HG02623 (cell line): ENCODE data around the gene C2orf76.
"Not testable (repeated sequence)": the region's sequence is repeated elsewhere in the genome, so short reads cannot be mapped to it uniquely, and the experiment has no call there.

Experiments
- ATAC-seq: cut with Tn5 transposase; IDR thresholded peaks from one replicate; pipeline ENCODE4 v1.9.1; 2021; ENCODE audit warnings: moderate library complexity; ENCODE audit not compliant: unreplicated experiment

C2orf76 gene

DNA sequence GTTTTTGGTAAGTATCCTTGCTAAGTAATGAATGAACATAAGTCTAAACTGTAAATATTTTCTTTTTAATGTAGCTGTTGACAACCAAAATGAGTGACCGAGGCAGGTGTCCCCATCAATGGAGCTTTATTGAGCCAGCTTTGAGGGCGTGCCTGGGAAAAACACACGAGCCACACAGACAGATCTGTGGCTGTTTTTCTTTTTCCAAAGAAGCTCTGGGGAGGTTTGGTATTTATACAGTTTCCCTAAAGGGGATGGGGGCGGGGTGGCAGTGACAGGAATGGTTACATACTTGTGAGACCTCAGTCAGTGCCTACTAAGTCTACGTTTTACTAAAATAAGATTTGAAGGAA, 11.3 kb upstream of the C2orf76 start:
- no peak for ATAC-seq

DNA sequence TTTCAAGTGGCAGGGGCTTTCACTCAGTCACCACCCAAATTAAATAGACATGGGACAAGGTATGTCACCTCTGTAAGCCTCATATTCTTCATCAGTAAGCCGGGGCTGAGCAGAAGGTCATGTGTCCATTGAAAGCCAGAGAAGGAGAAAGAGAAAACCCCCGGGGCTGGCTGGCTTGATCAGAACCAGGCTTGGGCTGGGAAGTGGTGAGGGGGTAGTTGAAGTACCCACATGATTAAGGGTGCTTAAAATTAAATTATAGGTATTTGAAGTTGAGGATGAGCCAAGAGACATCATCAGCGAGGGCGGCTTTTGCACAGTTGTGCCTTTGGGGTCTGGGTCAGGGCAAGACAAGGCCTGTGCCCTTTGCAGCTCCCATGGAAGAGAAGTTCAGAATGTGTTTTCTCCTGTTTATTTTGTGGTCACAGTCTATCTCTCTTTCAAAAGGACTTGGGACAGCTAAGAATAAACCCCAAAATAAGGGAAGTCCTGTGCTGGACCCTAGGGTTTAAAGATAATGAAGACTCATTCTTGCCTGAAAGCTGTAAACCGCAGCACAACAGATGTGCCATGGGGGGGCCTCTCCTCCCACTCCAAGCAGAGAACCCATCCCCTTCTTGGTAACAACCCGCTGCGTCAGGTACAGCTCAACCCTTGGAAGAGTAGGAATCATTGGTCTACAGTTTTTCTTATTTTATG, 10.8 kb upstream of the C2orf76 start:
- ATAC-seq = no peak

DNA sequence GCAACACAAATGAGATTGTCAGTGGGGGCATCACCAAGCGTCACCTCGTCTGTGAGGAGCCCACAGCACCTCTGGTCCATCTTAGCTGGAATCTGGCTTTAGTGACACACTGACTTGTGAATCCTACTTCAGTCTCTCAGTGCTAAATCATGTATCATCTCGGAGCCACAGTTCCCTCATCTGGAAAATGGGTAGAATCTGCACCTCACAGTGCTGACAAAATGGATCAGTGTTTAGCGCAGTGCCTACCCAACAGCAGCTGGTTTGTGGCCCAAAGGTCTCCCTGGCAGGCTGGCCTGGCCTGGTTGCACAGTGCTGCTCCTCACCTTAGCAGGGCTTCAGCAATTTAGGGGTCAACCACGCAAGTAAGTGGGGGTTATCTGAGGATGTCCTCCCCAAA, 10.2 kb upstream of the C2orf76 start:
- ATAC-seq = no peak

DNA sequence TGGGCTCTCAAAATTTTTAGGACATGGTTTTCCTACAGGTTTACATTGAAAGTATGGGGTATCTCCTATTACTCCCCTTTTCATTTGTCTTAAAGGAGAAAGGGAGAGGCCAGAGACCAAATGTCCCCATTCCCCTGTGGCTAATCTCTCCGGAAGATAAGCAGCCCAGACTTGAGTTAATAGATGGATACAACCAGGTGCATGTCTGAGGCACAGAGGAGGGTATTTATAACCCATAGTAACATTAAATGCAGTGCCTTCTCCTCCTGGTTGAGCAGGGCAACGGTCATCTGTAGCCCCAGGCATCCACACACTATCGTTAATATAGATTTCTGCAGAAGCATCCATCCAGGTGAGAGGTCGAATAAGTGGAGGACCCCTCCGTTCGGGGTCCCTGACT, 9.8 kb upstream of the C2orf76 start:
- ATAC-seq = not testable (repeated sequence)

DNA sequence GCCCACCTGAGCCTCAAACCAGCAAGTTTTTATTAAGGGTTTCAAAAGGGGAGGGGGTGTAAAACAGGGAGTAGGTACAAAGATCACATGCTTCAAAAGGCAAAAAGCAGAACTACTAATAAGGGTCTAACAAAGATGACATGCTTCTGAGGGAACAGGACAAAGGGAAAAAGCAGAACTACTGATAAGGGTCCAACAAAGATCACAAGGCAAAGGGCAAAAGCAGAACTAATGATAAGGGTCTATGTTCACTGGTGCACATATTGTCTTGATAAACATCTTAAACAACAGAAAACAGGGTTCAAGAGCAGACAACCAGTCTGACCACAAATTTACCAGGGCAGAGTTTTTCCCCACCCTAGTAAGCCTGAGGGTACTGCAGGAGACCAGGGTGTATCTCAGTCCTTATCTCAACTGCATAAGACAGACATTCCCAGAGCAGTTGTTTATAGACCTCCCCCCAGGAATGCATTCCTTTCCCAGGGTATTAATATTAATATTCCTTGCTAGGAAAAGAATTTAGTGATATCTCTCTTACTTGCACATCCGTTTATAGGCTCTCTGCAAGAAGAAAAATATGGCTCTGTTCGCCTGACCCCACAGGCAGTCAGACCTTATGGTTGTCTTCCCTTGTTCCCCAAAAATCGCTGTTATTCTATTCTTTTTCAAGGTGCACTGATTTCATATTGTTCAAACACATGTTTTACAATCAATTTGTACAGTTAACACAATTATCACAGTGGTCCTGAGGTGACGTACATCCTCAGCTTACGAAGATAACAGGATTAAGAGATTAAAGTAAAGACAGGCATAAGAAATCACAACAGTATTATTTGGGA, 7.5 kb upstream of the C2orf76 start:
- ATAC-seq = not testable (repeated sequence)

DNA sequence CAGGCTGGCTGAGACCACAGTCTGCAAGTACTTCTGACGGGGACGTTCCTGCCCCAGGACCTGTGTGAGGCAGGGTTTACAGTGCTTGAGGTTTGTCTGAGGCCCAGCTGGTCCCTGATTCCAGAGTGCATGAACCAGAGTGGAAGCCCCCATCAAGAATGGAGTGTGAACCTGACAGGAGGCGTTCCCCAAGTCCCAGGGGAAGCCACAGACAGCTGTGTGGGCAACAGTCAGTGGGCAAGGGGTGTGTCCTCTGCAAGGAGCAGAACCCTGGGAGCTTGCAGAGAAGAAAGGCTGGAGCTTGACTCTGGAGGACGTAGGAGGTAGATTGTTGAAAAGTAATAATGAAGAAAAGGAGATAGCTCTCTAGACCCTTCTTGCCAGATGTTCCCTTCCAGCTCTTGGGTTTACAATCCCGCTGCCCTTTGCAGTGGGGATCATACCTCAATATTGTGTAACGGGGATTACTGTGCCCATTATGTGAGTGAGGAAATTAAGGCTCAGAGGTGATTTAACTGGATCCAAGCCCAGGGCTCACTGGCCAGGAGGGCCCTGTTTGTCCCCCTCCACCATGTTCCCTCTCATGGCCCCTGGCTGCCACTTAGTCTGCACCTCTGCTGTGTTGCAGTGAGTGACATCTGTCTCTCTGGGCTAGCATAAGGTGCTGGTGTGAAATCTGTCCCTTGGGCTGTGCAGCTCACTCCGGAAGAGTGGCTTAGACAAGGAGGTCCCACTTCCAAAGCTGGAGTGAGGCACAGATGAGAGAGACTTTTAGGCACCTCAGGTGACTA, 6.3 kb upstream of the C2orf76 start:
- no peak for ATAC-seq

DNA sequence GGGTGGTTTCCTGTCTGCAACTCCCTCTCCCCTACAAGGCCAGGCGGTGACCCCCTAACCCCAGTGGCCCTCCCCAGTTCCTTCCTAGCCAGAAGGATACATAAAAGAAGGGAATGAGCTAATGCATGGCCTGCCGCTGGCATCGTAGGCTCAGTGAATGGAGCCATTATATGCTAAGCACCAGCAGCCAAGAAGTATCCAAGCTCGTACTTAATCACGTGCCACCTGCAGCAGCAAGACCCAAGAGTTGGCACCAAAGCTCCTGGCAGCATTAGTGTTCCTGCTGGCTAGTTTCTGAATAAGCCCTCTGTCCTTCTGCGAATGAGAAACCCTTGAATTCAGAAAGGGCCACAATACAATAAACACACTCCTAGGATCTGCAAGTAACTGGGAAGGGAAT, 4.5 kb upstream of the C2orf76 start:
- no peak for ATAC-seq

DNA sequence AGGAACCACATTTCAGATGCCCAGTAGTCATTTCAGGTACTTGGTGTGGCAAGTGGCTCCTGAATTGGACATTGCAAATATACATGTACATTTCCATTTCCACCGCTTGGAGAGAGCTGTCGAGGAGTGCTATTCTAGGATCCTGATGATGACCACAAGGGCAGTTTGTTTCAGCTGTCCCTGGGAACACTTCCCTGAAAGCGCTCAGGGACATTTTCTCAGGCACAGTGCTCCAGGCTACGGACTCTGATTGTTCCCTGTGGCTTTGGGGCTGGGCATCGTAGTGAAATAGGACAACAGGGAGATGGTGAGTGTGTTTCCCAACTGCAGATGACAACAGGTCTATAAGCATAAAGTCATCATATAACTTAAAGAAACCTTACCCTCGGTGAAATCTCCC, 3.2 kb upstream of the C2orf76 start:
- no peak for ATAC-seq

DNA sequence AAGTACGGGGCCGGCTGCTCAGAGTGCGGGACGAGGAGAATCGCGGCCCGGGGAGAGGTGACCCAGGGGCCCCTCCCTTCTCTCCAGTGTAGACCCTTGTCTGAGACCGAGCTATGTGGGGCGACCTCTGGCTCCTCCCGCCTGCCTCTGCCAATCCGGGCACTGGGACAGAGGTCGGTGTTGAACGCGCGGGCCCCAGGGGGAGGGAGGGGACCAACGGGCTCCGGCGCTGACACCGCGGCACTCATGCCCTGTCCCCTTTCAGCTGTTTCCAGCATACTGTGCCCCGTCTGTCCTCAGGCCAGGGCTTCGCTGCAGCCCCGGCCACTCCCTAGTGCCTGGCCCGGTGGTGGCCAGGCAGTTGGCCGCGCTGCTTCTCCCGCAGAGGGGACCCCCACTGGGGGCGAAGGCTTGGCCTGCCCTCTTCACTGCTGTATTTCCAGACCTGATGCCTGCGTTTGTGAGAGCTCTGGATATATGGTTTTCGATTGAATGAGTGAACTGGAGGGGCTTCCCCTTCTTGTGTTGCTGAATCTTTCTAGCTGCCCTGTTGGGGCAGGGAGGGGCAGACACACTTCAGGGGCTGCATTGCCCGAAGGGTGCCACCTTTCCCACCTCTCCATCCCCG, 952 bp upstream of the C2orf76 start:
- peak; percentile 21 for ATAC-seq

DNA sequence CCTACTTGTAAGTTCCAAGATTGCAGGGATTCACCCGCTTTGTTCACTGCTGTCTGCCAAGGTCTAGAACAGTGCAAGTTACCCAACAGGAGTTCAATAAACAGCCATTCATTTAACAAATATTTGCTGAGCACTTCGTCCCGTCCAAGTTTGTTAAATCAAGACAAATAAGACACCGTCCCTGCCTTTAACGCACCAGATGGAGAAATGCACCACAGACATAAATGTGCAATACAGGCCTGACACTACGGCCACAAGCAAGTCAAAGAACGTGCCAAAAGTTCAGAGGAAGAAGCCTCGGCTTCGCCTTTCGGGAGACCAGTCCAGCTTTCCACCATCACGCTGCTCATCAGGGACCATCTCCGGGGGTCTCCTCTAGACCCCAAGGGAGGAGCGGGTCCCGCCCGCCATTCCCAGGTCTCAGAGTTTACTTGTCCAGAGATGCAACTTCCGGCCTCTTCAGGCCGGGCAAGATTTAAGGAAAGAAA, 429 bp downstream of the C2orf76 start:
- no peak for ATAC-seq

DNA sequence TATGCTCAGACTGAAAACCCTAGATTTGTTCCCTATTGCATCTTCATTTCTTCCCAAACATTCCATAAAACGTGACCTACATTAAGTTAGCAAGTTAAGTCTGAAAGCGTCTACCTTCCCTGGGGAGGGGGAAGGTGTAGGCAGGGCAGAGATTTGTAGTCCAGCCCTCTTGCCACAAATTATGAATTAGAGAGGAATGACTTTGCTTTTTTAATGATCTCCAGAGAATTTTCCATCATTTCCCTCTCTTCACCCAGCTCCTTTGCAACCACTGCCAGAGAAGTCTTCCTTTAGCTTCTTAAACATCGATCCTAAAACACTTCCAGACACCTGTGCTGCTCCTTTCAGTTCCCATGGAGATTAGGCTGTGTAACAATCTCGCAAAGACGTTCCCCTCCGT, 1.2 kb downstream of the C2orf76 start:
- no peak for ATAC-seq

DNA sequence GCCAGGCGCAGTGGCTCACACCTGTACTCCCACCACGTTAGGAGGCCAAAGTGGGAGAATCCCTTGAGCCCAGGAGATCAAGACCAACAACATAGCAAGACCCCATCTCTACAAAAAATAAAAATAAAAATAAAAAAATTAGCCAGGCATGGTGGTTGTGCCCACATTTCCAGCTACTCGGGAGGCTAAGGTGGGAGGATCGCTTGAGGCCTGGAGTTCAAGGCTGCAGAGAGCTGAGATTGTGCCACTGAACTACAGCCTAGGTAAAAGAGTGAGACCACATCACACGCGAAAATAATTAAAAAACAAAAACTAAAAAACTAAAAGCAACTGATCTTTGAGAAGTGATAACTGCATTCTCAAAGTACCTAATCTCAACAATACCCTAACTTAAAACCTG, 1.8 kb downstream of the C2orf76 start:
- ATAC-seq = no peak

DNA sequence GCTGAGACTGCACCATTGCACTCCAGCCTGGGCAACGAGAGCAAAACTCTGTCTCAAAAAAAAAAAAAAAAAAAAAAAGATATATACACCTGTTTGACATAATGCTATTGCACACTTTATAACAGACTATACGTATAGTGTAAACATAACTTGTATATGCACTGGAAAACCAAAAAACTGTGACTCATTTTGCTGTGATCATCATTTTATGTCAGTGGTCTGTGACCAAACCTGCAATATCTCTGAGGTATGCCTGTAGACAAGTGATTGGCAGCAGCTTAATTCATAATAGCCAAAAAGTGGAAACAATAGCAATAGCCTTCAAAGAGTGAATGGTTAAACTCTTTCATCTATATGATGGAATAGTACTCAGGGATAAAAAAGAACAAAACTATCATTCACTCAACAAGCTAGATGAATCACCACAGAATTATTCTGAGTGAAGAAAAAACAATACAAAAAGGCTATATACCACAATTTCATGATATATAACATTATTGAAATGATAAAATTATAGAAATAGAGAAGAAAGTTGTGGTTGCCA, 6.1 kb downstream of the C2orf76 start:
- ATAC-seq = no peak

DNA sequence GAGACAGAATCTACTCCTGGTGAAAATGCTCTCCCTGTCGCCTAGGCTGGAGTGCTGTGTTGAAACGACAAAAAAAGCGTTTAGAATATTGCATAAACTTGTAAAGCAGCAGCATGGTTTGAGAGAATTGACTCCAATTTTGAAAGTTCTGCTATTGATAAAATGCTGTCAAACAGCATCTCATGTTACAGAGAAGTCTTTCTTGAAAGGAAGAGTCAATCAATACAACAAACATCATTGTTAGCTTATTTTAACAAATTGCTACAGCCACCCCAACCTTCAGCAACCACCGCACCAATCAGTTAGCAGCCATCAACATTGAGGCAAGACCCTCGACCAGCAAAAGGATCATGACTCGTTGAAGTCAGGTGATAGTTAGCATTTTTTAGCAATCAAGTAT, 6.9 kb downstream of the C2orf76 start:
- ATAC-seq = no peak

DNA sequence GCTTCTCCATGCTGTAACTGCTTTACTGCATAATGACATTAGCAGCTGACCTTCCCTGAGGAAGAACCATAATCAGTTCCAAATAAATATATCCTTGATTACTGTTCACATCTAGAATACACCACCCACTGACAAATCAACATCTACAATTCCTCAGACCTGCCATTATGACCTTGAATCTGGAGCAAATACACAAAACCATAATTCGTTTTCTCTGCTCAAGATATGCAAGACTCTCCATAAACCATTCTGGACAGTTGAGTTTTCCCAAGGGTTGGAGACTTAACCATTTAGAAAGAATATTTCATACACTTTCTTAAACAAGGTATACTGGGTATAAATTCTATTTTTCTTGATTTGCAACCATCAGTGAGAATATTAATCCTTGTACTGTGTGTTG, 11.8 kb downstream of the C2orf76 start:
- no peak for ATAC-seq

DNA sequence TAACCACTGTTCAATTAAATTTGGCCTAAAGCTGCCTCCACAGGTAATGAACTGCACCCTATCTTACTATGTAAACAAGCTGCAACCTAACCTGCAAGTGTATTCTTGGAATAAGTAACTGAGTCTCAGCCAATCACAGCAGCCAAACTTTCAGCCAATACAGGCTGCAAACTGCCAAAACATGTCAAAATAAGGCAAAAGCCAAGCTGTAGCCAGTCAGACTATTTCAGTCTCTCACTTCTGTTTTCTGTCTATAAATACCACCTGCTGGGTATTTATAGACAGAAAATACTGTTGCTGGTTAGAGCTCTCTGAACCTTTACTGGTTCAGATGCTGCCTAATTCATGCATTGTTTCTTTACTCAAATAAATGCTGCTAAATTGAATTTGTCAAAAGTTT, 14.3 kb downstream of the C2orf76 start:
- peak; percentile 91 for ATAC-seq

DNA sequence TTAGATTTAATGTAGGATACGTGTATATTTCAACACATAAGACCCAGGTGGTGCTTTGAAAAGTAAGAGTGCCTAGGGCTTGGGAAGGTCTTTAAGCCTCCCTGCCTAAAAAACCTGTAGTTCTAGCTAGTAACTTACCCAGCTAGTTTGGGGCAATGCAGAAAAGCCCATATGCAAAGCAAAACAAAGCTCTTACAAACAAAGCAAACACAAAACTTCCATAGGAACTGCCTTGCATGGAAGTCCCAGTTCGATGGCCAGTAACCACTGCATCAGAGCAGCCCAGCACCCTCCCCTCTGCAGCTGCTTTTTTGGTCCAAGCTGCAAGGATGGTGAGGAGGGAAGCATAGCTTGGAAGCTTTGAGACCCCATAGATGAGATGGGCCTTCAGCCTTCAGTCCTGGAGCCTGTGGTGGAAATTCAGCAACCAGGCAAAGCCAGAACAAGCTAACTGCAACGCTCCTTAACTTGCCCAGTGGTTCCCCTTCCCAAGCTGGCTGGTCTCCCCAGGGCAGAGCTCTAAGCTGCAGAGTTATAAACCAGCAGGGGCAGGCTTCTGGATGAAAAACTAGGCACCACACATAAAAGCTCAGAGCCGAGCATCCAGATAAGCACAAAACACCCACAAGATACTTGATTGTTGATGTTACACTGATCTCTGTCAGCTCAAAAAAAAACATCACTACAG, 16.2 kb downstream of the C2orf76 start:
- no peak for ATAC-seq

DNA sequence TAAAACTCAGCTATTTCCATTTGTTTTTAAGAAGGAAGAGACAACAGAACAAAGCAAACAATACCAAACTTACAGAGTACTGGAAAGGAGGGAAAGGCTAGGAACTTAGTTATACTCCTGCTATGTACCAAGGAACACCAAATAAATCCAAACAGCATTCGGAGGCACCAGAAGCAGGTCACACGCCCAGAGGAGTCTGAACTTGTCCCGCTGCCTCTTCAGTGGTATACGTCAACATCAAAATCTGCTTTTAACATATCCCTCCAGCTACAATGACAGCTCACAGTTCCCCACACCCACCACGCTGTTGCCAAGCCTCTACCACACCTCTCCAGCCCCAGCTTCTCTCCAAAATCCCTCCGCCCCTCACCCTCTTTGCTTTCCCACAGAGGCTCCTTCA, 17.3 kb downstream of the C2orf76 start:
- no peak for ATAC-seq

DNA sequence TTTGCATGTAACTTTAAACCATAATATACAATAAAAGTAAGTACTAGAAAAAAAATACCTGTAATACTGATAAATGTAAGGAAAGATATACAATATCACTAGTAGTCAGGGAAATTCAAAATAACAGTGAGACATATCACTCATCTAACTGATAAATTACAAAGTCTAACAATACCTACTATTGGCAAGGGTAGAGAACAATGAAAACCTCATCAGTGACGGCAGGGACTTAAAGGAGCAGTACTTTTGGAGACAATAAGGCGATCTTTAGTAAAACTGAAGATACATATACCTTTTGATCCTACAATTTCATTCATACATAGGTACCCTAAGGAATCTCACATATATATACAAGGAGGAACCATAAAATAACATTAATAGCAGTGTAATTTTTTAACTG, 24.9 kb downstream of the C2orf76 start:
- ATAC-seq = no peak

DNA sequence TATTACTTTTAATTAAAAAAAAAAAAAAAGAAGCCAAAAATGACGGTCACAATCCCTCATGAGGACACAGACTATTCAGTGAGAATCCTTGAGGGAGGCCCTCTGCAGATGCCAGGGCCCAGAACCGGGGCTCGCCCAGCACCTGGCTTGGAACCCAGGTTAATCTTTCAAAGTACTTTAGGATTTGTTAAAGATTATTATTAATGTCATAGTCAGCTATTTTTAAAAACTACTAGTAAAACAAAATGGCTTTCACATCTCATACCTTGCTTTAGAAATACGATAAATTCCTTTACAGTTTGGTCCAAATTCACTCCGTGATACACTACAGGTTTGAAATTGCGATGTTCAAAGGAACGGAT, 27.1 kb downstream of the C2orf76 start:
- no peak for ATAC-seq
